HTR-8/SVneo (cell line): ENCODE data around the gene GBX2.

Source experiments
- DNase-seq: peaks from one replicate; pipeline ENCODE4 v3.0.0; 2011; ENCODE audit warnings: low spot score, mixed read lengths; ENCODE audit not compliant: insufficient read length
- FAIRE-seq: peaks from 2 replicates; lab custom pipeline; 2011; peaks lifted over from hg19 to GRCh38; lab: Jason Lieb, UNC

The GBX2 gene

GRCh38 chr2:236121546-236121945, 46.6 kb downstream of the GBX2 start:
- no peak for DNase-seq
- FAIRE-seq: no peak

- FAIRE-seq: no peak
These were observed 47.4 kb downstream of the GBX2 start for GRCh38 chr2:236120829-236121228.

GRCh38 chr2:236120141-236120601, 48.0 kb downstream of the GBX2 start:
- FAIRE-seq (no peak), DNase-seq (no peak)

More at GRCh38 chr2:236120829-236121228, 47.4 kb downstream of the GBX2 start:
- no peak for DNase-seq

- FAIRE-seq: no peak
- no peak for DNase-seq
These were observed 48.7 kb downstream of the GBX2 start for GRCh38 chr2:236119476-236119875.

GRCh38 chr2:236119003-236119402, 49.2 kb downstream of the GBX2 start:
- no peak for FAIRE-seq
- DNase-seq: no peak

GRCh38 chr2:236117861-236118269, 50.3 kb downstream of the GBX2 start:
- DNase-seq: no peak
- no peak for FAIRE-seq

GRCh38 chr2:236117401-236117800, 50.8 kb downstream of the GBX2 start:
- FAIRE-seq (no peak), DNase-seq (no peak)
